ENCODE results near the gene SLC5A6.
"Not testable (repeated sequence)": the region's sequence is repeated elsewhere in the genome, so short reads cannot be mapped to it uniquely, and the experiment has no call there.

The SLC5A6 gene

GRCh38 chr2:27204566-27204965 is 7.5 kb downstream of the SLC5A6 start:
- DNase-seq (ENCODE audit: low read depth) = no peak

- DNase-seq (ENCODE audit: low read depth) = no peak
Measured at GRCh38 chr2:27203741-27204140, 8.3 kb downstream of the SLC5A6 start.

DNA sequence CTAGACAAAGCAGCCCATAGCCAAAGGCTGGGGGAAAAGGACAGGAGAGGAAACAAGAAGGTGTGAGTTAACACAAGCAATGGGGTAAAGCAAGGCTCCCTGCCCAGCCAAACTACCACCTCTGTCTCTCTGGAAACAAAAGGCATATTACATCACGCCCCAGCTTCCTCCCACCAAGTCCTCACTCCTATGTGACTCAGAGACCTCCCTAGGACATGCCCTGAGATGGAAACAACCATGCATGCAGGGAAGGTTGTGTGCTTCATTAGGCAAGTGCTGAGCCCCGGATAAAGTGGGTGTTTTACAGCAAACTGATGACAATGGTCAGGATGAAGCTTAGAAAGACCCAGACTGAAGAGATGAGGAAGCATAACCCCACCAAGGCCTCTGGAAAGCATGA is 9.2 kb downstream of the SLC5A6 start:
- DNase-seq (ENCODE audit: low read depth) = no peak

DNA sequence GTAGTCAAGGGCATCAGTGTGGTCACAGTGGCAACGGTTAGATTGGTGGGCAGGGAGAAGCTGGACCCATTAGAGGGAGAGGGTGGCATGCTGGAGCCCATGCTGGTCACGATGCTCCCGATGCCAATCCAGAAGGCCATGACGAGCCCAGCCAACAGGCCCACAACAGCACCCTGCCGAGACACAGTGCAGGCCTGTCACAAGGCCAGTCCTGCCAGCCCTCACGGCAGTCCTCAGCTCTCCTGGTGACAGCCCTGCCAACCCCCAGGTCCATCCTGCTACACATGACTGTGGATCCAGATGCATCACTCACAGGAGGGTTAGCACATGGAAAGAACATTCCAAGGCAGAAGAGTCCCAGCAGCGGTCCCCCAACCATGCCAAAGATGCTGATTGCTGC is 10.4 kb downstream of the SLC5A6 start:
- DNase-seq (ENCODE audit: low read depth) = no peak

GRCh38 chr2:27199241-27199640 is 12.8 kb downstream of the SLC5A6 start:
- DNase-seq (ENCODE audit: low read depth) = no peak

DNA sequence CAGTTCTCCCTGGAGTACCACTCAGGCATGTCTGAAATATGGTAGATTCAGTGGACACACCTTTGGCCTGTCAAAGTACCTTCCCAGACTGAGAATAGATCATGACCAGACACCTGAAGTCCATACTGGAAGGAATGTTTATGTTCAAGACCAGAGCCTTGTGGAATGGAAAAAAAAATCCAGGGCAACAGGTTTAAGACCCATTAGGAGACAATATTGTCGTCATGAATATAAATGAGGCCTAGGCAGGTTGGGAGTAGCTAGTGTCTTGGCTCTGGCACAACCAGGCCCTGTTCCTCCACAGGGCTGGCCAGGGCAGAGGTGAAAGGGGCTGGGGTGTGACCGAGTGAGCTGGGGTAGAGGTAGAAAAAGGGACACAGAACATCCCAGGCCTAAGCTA is 13.4 kb downstream of the SLC5A6 start:
- DNase-seq (ENCODE audit: low read depth) = no peak

DNA sequence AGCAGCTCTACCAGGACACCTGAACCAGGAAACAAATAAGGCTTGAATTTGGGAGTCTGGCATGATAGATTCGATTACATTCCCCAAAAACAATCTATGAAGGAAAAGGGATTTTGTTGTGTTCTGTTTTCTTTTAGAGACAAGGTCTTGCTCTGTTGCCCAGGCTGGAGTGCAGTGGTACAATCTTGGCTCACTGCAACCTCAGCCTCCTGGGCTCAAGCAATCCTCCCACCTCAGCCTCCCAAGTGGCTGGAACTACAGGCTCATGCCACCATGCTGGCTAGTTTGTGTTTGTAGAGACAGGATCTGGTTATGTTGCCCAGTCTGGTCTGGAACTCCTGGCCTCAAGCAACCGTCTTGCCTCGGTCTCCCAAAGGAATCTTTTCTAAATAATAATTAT is 14.0 kb downstream of the SLC5A6 start:
- DNase-seq (ENCODE audit: low read depth) = not testable (repeated sequence)

GRCh38 chr2:27195799-27196198 is 16.3 kb downstream of the SLC5A6 start:
- DNase-seq (ENCODE audit: low read depth) = not testable (repeated sequence)

DNA sequence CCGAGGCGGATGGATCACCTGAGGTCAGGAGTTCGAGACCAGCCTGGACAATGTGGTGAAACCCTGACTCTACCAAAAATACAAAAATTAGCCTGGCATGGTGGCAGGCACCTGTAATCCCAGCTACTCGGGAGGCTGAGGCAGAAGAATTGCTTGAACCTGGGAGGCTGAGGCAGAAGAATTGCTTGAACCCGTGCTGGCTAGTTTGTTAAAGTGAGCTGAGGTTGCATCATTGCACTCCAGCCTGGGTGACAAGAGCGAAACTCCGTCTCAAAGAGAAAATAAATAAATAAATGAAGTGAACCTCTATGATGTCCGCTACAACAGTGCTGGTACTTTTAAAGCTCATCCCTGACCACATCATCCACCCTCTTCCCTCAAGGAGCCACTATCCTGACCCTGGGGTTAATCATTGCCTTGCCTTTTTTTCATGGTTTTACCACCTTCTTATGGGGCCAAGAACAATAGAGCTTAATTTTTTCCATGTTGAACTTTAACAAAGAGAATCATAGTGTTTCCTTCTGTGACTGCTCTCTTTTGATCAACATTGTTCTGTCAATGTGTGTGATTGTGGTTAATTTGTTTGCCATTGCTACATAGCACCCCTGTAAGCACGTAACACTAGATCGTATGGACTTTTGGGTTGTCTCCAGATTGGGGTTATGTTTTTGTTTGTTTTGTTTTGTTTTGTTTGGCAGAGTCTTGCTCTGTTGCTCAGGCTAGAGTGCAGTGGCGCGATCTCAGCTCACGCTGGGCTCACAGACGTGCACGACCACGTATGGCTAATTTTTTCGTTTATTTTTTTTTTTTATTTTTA is 17.3 kb downstream of the SLC5A6 start:
- no peak for DNase-seq (ENCODE audit: low read depth)

GRCh38 chr2:27191070-27191829 is 20.8 kb downstream of the SLC5A6 start:
- DNase-seq (ENCODE audit: low read depth) = no peak

DNA sequence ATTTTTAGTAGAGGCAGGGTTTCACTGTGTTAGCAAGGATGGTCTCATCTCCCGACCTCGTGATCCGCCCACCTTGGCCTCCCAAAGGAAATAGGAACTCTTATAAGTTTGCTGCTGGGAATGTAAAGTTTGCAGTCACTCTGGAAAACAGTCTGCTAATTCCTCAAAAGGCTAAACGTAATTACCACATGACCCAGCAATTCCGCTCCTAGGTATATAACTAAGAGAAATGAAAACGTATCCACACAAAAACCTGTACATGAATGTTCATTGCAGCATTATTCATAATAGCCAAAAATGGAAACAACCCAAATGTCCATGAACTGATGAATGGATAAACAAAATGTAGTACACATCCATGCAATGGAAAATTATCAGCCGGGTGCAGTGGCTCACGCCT is 22.1 kb downstream of the SLC5A6 start:
- no peak for DNase-seq (ENCODE audit: low read depth)

DNA sequence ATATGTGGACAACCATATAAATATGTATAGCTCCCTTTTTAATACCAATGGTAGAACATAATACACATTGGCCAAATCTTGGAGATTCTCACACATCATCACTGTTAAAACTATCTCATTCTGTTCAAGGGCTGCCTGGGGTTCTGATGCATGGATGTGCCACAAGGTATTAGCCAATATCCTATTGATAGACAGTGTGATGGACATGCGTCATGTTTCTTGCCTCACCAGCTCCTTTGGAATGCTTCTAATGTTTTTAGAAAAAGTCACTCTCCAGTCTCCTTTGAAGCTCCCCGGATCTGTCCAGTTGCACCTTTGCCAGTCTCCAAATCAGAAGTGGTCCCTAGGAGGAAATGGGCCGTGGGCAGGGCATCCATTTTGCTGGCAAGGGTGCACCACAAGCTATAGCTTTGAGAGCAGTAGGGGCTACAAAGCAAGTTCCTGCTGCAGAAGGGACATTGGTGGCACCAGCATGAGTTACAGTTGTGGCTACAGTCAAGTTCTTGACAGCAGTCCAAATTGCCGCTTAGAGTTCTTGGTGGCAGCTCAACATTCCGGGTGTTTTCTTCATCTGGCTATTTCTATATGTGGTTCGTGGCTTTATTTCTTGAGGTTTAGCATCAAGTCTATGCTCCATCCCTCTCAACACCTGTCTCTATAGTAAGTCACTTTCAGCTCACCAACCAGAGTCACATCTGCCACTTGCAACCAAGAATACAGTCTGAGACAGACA is 25.3 kb downstream of the SLC5A6 start:
- no peak for DNase-seq (ENCODE audit: low read depth)

GRCh38 chr2:27185331-27186026 is 26.6 kb downstream of the SLC5A6 start:
- no peak for DNase-seq (ENCODE audit: low read depth)

DNA sequence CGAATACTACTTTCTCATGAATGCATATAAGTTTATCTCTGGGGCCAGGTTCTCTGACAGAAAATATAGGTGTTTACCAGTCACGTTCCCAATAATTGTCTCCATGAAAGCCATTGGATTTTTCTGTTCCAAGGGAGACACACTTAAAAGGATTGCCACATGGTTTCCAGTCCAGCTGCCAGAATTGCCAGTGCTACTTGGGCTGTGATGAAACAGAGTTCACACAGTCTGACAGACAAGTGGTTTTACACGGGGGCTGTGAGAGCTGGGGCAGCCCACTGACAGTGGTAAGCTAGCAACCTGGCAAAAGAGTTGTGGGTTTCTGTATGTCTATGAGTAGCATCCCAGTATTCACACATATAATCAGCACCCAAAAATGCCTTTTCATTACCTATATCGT is 28.0 kb downstream of the SLC5A6 start:
- no peak for DNase-seq (ENCODE audit: low read depth)

GRCh38 chr2:27182346-27182745 is 29.7 kb downstream of the SLC5A6 start:
- DNase-seq (ENCODE audit: low read depth) = no peak

DNA sequence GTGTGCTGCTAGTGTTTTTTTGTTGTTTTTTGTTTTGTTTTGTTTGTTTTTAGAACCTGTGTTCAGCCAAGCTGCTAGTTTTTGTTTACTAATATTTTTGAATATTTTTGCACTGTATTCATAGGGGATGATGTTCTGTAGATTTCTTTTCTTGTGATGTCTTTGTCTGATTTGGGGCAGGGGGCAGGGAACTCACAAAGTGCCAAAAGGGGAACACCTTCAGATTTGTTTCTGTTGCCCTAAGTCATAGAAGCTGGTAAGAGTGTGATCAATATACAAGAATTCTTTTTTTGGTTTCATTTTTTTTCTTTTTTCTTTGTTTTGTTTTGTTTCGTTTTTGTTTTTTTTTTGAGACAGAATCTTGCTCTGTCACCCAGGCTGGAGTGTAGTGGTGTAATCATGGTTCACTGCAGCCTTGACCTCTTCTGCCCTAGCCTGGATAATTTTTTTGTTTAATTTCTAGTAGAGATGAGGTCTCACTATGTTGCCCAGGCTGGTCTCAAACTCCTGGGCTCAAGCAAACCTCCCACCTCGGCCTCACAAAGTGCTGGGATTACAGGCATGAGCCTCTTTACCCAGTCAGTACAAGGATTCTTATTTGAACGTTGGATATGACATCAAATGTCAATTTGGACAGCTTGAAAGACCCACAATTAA is 32.6 kb downstream of the SLC5A6 start:
- no peak for DNase-seq (ENCODE audit: low read depth)

DNA sequence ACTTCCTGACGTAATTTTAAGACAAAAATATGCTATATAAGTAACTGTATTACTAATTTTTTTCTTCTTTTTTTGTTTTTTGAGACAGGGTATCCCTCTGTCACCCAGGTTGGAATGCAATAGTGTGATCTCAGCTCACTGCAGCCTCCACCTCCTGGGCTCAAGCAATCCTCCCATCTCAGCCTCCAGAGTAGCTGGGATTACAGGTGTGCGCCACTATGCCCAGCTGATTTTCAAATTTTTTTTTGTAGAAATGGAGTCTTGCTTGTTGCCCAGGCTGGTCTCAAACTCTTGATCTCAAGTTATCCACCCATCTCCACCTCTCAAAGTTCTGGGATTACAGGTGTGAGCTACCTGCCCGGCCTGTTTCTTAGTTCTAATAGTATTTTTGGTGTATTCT is 33.6 kb downstream of the SLC5A6 start:
- DNase-seq (ENCODE audit: low read depth) = no peak

GRCh38 chr2:27177441-27178351 is 34.4 kb downstream of the SLC5A6 start:
- DNase-seq (ENCODE audit: low read depth) = no peak

DNA sequence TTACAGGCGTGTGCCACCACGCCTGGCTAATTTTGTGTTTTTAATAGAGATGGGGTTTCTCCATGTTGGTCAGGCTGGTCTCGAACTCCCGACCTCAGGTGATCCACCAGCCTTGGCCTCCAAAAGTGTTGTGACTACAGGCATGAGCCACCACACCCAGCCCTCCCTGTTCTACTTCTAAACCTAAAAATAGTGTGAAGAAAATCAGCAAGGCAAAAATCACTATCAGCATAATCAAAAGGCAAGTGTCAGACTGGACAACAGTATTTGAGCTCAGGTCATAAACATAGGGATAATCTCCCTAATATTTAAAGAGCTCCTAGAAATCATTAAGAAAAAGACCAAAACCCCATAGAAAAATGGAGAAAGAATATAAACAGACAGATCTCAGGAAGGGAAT is 36.3 kb downstream of the SLC5A6 start:
- not testable (repeated sequence) for DNase-seq (ENCODE audit: low read depth)

DNA sequence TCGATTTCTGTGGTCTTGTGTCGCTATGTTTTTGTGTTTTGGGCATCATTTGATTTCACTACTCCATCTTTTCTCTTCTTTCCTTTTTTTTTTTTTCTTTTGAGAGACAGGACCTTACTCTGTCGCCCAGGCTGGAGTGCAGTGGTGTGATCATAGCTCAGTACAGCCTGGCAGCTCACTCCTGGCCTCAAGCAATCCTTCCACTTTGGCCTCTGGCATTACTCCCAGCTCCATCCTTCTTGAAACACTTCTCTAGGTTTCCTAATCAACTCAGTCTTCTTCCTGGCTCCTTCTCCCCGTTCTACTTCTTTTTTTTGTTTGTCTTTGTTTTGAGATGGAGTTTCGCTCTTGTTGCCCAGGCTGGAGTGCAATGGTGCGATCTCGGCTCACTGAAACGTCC is 36.7 kb downstream of the SLC5A6 start:
- DNase-seq (ENCODE audit: low read depth) = no peak

DNA sequence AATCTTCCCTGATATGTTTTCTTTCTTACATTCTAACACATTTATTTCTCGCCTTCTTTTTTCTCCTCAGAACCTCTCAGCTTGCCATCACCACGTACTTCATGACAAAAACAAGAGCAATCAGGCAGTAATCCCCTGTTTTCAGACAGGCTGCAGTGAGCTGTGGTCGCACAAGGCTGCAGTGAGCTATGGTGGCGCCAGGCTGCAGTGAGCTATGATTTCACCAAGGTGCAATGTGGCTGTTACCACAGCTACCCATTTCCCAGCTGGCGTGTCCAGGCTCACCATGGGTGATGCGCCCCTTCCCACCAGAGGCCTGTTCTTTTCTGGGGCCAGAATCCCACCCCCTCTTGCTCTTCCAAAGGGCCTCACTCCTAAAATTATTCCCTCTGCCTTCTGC is 37.4 kb downstream of the SLC5A6 start:
- no peak for DNase-seq (ENCODE audit: low read depth)
